Measurements from ENCODE around the gene CHMP3.
"Not testable (repeated sequence)": the region's sequence is repeated elsewhere in the genome, so short reads cannot be mapped to it uniquely, and the experiment has no call there.

CHMP3 gene

DNA sequence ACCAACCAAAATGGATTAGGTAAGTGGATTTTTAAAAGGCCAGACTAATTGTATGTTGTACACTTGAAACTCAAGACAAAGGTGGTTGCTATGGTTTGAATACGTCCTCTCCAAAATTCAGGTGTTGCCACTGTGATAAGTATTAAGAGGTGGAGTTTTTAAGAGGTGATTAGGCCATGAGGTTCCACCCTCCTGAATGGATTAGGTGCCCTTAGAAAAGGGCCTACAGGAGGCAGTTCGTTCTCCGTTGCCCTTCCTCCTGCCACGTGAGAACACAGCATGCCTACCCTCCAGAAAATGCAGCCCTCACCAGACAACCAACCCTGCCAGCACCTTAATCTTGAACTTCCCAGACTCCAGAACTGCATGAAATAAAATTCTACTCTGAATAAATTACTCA lies 51.2 kb downstream of the CHMP3 start:
- DNase-seq (ENCODE audit: low read depth, low spot score): no peak

- DNase-seq (ENCODE audit: low read depth, low spot score): no peak
Observed at GRCh38 chr2:86510436-86510933, 52.8 kb downstream of the CHMP3 start.

DNA sequence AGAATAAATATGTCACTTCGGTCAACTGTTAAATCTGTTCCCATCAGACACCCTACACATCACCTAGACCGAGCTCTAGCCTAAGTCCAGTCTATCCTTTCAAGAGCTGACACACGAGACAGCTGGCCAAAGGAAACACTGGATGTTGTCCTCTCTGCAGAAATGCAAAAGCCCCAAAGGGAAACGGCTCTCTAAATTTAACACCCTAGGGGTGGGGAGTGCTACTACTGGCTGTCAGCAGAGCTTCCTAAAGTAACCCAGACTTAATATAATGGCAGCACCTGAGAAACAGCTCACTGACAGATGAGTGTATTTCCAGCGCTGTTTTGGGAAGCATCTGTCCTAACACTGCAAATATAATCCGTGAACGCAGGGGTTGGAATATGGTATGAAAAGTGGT lies 55.6 kb downstream of the CHMP3 start:
- DNase-seq (ENCODE audit: low read depth, low spot score): no peak

DNA sequence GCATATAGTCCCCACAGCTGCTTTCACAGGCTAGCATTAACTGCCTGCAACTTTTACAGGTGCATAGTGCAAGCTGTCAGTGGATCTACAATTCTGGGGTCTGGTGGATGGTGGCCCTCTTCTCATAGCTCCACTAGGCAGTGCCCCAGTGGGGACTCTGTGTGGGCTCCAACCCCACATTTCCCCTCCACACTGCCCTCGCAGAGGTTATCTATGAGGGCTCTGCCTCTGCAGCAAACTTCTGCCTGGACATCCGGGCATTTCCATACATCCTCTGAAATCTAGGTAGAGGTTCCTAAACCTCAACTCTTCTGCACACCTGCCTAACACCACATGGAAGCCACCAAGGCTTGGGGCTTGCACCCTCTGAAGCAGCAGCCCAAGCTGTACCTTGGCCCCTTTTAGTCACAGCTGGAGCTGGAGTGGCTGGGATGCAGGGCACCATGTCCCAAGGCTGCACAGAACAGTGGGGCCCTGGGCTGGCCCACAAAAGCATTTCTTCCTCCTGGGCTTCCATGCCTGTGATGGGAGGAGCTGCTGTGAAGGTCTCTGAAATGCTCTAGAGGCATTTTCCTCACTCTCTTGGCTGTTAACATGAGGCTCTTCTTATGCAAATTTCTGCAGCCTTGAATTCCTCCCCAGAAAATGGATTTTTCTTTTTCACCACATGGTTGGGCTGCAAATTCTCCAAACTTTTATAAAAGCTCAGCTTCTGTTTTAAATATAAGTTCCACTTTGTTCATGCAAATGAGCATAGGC lies 62.7 kb downstream of the CHMP3 start:
- no peak for DNase-seq (ENCODE audit: low read depth, low spot score)

- no peak for DNase-seq (ENCODE audit: low read depth, low spot score)
Observed at GRCh38 chr2:86499326-86499725, 63.9 kb downstream of the CHMP3 start.

DNA sequence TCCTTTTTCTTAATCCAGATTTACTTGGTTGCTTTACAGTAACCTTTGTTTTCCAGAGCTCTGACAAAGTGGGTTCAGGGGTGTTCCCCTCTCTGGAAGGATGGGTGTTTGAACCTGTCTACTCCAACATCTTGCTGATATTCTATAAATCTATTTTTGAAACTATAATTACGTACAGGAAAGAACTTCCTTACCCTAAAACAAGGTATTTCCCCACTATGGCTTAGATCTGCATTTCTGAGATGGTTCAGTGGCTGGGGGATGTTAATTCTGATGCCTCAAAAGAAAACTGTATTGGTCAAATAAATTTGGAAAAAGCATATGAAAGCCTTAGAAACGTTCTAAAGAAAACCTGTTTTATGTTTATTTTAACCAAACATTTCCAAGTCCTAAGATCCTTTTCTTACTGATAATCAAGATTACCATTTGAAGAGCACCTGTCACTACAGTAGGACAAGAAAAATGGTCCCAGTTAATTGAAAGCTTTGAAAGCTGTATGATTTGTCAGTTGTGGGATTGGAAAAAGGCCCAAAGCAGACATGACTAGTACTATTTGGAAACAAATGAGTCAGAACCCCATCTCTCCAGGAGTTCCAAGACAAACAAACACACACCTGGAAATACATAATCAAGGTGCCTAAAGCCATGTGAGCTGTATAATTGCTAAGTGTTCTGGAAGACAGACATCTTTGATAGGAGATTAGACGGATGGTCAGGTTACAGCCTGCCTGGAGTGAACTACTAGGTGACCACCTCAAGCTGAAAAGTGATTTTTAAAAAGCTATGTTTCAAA lies 64.6 kb downstream of the CHMP3 start:
- DNase-seq (ENCODE audit: low read depth, low spot score): no peak

DNA sequence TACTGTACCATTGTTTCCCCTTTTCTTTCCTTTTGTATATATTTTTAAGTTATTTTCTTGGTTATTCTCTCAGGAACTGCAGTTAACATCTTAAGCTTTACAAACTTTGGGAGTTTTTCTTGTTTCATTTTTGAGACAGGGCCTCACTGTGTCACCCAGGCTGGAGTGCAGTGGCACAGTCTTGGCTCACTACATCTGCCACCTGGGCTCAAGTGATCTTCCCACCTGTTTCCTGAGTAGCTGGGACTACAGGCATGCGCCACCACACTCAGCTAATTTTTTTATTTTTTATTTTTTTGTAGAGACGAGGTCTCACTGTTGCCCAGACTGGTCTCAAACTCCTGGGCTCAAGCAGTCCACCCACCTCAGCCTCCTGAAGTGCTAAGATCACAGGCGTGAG lies 66.9 kb downstream of the CHMP3 start:
- DNase-seq (ENCODE audit: low read depth, low spot score): not testable (repeated sequence)

DNA sequence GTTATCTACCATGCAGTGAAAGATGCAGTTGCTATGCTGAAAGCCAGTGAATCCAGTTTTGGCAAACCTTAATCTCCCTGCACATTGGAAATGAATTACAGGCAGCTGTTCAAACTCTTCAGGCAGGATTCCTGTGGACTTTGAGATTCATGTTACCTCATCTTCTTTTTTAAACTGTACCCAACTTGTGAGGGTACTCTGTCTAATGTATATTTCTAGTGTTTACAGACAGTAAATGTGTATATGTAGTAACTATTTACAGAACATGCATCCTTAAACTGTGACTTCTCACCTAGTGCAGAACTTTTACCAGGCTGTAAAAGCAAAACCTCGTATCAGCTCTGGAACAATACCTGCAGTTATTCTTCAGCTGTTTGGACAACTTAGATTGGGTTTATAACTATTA lies 71.2 kb downstream of the CHMP3 start:
- no peak for DNase-seq (ENCODE audit: low read depth, low spot score)

GRCh38 chr2:86491088-86491487 lies 72.2 kb downstream of the CHMP3 start:
- no peak for DNase-seq (ENCODE audit: low read depth, low spot score)

DNA sequence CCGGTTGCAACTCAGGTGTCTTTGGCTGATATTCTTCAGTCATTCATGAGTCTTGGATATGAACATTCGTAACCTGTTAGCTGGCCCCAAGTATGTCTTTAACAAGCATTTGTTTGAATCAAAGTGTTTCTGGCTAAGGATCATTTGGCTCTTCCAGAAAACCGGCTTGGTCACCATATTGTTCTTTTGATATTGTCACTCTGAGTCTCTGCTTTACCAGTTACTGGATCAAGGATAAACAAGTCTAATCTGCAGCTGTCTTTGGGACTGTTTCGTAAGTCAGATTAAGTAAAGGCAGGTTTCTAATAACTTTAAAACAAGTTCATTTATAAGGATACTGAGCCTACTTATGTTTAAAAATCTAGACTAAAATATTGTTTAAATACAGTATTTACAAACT lies 73.0 kb downstream of the CHMP3 start:
- no peak for DNase-seq (ENCODE audit: low read depth, low spot score)

GRCh38 chr2:86489542-86489941 lies 73.7 kb downstream of the CHMP3 start:
- no peak for DNase-seq (ENCODE audit: low read depth, low spot score)

DNA sequence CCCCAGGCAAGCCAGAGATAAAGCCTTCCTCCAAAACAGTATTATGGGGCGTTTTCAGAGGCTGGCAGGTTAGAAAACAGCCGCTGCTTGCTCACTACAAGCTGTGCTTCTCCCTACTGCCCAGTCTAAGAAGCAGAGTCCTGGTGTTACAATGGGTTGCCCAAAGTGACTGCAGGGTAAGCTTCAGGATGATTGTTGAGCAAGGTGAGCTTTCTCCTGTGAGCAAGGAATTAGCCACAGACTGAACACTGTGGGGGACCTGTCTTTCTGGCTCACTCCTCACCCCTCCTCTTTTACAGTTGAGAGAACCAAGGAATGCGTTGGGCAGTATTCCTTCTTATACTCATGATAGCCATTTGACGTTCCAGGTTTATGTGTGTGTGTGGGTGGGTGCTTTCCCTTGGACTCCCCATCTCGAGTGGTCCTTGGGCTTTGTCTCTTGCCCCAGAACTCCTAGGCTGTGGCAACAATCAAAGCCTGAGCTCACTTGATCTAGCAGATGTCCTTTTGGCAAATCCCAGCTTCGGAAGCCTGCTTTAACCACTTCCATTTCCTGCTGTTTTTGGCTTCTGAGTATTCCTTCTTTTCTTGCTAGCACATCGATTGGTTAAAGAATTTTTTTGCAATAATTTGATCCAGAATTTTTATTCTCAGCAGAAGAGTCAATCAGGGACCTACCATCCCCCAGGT lies 74.5 kb downstream of the CHMP3 start:
- DNase-seq (ENCODE audit: low read depth, low spot score): no peak

DNA sequence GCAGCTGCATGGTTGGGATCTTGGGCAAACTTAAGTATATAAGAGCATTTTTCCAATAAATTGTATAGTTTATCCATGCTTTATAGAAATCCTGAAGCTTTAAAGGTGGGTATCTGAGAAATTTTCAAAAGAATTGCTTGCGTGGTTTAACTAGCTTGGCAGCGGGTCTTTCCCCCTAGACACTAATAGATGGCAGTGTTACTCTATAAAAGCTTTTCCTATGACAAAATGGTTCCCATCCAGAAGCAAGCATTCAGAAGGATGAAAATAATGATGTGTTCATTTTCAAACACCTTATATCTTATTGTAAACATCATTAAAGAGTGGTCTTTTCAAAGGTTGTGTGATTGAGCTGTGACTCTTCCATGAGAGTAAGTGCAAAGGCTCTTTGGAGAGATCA lies 76.2 kb downstream of the CHMP3 start:
- no peak for DNase-seq (ENCODE audit: low read depth, low spot score)

GRCh38 chr2:86485802-86486201 lies 77.4 kb downstream of the CHMP3 start:
- no peak for DNase-seq (ENCODE audit: low read depth, low spot score)

GRCh38 chr2:86485103-86485502 lies 78.1 kb downstream of the CHMP3 start:
- DNase-seq (ENCODE audit: low read depth, low spot score): no peak

DNA sequence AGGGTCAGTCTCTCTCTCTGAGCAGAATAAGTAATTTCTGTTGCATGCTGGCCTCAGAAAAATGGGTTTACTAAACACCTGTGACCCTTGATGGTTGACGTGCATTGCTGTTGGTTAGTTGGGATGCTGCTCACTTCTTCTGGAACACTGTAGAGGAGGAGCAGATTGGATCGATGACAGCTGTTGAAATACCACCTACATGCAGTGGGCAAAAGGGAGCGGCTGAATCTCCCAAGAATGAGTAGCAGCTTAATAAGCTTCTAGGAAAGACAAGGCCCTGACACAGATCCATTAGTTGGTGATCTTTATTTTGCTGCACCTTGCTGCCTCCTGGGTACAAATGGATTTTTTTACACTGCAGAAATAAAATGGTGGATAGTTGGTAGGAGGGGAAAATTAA lies 78.9 kb downstream of the CHMP3 start:
- no peak for DNase-seq (ENCODE audit: low read depth, low spot score)

GRCh38 chr2:86482034-86482433 lies 81.2 kb downstream of the CHMP3 start:
- DNase-seq (ENCODE audit: low read depth, low spot score): no peak

GRCh38 chr2:86480105-86480504 lies 83.1 kb downstream of the CHMP3 start:
- no peak for DNase-seq (ENCODE audit: low read depth, low spot score)

GRCh38 chr2:86477349-86477748 lies 85.9 kb downstream of the CHMP3 start:
- no peak for DNase-seq (ENCODE audit: low read depth, low spot score)

DNA sequence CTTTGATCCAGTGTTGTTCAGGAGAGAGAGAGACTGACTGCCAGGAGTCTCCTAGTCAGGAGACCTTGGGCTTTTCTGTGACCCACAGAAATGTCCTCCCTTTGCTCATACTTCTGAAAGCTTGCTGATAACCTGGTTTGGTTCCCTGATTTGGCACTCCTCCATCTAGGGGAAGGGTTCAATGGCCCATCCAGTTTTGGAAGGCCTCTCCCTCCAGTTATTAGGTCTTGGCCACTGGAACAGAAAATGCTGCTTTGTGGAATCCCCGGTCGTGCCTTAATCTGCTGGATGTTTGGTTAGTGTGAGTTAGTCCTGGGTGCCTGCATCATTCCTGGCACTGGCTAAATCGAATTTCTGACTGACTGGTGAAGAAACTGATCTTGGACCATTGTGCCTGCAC lies 86.3 kb downstream of the CHMP3 start:
- no peak for DNase-seq (ENCODE audit: low read depth, low spot score)

GRCh38 chr2:86476092-86476491 lies 87.2 kb downstream of the CHMP3 start:
- DNase-seq (ENCODE audit: low read depth, low spot score): no peak

GRCh38 chr2:86471637-86472036 lies 91.6 kb downstream of the CHMP3 start:
- DNase-seq (ENCODE audit: low read depth, low spot score): no peak
